DMS53 (cell line): Measurements from ENCODE around the gene PMM2.
A peak's percentile ranks its signal among the peaks of the same experiment; 100 is the strongest.

Experiments
- DNase-seq: peaks from one replicate; lab custom pipeline; 2025; lab: John Stamatoyannopoulos, UW

The PMM2 gene

DNA sequence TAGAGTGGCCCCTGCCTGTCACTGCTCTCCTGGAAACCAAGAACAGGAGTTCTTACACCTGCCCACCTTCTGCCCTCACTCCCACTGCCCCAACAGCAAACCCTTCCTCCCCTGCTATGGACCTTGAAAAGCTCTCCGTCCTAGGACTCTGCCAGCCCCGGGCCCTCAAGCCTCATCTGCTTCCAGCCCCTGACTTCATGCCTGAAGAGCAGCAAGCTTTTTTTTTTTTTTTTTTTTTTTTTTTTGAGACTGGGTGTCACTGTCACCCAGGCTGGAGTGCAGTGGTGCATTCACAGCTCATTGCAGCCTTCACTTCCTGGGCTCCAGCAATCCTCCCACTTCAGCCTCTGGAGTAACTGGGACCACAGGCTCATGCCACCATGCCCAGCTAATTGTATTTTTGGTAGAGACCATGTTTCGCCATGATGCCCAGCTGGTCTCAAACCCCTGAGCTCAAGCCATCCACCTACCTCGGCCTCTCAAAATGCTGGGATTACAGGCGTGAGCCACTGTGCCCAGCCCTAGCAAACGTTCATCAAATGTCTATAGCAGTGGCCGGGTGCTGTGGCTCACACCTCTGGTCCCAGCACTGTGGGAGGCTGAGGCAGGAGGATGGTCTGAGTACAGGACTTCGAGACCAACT, 54.2 kb downstream of the PMM2 start:
- DNase-seq = no peak

DNA sequence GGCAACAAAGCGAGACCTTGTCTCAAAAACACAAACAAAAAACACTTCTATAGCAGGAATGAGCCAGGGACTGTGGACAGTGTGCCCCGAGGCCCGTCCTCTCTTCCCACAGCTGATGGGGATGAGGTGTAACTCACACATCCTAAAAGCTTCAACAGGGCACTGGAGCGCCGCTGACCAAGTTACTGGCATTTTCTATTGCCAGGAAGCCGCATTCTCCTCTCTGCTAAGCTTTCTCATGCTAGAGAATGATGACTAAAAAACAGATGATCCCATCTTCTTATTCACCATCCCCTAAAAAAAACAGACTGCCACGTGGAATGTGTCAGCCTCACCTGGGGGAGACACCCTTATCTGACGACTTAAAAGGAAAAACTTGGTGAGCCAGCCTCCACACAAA, 54.9 kb downstream of the PMM2 start:
- DNase-seq = no peak

DNA sequence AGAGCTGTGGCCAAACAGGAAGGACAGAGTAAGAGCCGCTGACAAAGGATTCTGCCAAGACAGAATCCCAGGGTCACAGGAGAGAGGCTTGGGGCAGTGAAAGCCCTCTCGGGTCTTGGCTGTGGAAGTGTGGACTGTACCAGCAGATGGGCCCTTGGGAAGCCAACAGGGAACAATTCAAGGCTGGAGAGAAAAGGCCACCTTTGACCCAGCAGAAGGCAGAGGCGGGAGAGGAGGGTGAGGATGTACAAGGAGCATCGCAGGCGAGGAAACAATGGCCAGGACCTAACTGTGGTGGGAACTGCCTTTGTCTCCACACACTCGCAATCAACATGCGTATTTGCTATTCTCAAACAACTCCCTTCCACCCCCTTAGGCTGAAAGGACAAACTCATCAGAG, 55.5 kb downstream of the PMM2 start:
- DNase-seq = no peak

DNA sequence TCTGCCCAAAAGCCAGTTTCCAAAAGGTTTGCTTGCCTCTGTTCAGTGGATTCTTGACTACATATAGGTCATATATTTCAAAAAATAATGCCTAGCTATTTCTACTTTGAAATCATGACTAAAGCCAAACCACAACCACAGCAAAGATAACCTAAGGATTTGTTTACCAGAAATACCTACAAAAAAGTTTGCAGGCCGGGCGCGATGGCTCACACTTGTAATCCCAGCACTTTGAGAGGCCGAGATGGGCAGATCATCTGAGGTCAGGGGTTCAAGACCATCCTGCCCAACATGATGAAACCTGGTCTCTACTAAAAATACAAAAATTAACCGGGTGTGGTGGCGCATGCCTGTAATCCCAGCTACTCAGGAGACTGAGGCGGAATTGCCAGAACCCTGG, 56.0 kb downstream of the PMM2 start:
- no peak for DNase-seq

DNA sequence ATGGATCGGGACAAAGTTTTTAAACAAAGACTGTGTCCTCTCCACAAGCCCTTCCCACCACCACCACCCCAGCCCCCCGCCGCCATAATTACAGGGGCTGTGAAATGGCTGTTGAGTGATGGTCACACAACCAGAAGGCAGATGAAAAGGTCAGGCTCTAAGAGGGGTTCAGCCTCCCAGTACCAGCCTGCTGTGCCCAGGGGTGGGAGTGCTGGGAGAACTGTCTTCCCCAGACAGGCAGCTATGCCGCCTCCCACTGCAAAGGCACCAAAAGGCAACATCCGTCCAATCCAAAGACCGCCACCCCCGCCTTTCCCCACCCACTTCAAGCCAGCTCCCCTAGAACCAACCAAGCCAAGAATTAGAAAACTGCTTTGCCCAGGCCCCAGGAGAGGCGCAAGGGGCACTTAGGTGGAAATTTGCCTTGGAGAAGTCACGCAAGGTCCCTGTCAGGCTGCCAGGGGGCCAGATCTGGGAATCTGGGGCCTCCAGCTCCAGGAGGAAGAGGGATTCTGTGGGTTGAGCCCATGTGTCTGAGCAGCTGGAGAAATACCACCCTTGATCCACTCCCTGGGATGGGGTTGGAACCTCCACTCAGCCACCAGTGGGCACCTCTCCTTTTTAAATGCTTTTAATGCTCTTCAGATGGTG, 56.8 kb downstream of the PMM2 start:
- DNase-seq = no peak

DNA sequence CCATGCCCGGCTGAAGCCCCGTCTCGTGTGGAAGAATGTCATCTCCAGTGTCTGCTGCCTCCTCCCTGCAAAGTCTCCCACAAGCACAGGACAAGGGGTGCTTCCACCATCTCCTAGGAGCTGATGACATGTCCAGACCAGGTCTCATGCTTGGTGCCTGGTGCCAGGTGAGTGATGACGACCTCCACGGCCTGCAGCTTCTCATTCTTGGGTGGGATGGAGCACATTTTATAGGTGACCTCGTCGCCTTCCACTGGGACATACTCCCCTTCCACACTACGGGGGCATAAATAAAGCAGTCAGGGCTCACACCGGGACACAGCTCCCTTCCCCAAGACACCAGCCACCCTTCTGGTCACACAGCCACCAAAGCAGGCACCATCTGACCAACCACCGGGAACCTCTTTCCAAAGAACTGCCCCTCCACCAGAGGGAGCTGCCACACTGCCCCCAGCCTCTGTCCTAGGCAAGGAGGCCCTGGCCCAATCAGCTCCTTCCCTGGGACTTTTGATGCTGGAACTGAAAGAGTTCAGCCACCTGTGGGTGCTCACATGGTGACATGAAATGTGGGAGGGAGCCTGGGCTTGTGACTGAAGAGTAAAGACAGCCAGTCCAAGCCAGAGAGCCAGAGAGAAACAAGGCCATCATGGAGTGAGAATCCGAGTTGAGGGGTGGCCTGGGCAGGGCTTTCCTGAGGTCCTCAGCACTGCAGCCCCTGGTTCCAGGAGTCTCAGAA, 57.6 kb downstream of the PMM2 start:
- peak; percentile 23 for DNase-seq

DNA sequence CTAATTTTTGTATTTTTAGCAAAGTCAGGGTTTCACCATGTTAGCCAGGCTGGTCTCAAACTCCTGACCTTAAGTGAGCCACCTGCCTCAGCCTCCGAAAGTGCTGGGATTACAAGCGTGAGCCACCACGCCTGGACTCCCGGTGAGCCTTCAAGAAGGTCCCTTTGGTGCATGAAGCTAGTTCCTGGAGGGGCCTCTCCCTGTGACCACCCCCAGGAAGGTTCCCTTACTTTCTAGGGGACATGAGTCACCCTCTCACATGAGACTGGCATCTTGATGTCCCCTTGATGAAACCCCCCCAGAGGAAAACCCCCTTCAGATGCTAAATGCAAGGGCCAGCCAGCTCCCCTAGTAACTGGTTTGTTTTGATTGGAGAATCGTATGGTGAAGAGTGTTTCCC, 58.3 kb downstream of the PMM2 start:
- no peak for DNase-seq

DNA sequence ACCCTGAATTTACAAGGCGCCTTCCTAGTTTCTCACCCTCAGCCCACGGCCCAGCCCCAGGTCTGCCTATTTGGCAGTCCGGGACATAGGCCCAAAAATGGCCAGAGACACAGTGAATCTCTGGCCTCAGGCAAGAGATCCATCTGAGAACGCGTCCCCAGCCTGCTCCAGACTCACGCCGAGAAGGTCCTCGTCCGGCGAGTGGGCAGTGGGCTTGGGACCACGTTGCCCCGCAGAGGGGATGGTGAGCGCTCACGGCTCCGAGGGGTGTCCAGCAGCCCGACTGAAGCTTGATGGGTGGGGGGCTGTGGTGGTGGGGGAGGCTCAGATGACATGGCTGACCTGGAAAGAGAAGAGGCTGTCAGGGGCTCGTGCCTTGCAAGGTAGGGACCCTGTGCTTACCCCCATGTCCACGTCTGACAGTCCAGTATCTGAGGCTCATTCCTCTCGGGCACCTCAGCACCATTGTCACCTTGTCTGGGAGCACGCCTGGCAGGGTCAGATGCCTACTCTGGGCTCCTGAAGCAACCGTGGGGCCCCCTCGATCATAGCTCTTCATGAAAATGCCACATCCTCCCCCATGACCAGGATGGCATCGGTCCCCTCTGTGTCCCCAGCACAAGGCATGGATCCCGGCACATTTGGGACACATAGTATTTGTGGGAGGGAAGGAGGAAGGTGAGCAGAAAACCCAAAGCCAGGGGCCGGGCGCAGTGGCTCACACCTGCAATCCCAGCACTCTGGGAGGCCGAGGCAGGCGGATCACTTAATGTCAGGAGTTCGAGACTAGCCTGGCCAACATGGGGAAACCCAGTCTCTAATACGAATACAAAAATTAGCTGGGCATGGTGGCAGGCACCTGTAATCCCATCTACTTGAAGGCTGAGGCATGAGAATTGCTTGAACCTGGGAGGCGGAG, 61.6 kb downstream of the PMM2 start:
- no peak for DNase-seq

DNA sequence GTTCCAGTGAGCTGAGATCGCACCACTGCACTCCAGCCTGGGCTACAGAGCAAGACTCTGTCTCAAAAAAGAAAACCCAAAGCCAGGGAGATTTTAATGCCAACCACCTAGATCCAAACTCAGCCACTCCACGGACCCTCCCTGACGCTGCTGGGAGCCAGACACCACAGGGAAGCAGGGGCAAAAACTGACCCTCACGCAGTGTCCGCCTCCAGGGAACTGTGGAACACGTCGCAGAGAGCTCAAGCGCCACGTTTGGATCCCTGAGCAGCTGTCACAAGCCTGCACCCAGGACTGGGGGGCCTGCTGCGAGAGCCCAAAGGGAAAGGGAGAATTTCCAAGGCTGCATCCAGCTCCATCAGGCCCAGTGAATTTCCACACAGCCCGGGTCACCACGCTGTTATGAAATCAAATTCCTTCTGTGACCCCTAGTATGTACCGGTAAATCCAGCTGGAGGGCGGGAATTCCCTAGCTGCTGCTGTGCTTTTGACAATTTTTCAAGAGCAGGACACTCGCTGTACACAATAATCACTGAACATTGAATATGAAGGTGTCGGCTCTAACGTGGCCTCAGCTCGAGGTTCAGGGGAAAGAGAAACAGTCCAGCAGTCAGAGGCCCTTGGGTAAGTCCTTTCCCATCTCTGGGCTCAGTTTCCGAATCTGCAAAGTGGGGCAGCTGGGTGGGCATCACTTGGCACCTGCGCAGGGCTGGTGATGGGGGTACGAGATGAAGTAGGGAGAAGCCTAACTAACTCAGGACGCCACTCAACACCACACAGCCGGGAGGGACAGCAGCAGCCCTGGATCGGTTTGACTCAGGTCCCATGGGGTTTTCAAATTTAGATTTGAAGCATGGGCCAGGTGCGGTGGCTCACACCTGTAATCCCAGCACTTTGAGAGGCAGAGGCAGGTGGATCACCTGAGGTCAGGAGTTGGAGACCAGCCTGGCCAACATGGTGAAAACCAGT, 62.6 kb downstream of the PMM2 start:
- DNase-seq = no peak

DNA sequence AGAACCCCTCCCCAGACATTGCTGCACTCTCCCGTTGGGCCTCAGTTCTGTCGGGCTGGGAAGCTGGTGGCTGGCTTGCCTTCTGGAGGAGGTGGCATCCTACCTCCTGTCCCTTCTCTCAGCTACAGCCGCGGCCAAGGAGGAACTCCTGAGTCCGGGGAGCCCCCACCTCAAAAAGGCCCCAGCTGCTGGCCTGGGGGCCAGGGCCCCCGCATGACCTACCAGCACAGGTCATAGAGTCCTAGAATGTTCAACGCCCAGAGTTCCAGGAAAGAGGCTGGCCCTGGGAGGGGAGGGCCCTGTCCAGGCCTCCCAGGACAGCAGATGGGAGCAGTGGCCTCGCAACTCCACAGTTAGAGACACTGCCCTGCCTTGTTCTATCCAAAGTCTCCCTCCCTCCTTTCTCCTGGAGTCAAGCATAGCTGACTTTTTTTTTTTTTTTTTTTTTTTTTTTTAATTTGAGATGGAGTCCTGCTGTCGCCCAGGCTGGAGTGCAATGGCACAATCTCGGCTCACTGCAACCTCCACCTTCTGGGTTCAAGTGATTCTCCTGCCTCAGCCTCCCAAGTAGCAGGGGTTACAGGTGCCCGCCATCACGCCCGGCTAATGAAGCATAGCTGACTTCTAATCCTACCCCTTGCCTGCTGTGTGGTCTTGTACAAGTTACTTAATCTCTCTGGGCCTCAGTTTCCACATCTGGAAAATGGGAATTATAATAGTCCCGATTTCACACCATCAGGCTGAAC, 64.1 kb downstream of the PMM2 start:
- peak; percentile 23 for DNase-seq

DNA sequence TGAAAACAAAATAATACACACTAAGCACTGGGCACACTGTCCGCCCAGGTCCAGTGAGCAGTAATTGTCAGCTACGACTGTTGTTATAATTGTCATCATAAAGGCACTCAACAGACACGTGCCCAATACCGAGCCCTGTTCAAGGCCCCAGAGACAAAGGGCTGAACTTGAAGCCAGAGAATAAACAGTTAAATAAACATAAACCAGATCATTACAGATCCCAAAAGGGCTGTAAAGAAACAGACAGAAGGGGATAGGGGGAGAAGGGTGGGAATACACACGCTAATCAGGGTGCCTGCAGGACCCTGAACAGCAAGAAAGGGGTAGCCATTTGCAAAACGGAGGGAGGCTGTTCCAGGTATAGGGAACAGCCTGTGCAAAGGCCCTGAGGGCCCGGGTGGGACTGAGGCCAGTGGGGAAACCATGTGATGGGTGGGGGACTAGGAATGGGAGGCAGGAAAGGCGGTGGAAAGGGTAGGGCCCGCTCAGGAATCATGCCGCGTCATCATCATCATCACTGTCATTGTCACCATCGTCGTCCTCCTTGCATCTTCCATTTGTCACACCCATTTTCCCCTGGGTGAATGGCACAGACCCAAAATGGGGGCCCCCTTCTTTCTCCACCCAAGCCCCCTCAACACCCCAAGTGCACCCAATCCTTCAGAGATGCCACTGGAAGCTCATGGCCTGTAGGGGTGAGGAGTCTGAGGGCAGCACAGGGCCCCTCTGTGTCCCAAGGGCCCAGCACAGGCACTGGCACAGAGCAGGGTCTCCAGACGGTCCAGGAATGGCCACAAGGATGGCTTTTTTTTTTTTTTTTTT, 64.9 kb downstream of the PMM2 start:
- DNase-seq = no peak

DNA sequence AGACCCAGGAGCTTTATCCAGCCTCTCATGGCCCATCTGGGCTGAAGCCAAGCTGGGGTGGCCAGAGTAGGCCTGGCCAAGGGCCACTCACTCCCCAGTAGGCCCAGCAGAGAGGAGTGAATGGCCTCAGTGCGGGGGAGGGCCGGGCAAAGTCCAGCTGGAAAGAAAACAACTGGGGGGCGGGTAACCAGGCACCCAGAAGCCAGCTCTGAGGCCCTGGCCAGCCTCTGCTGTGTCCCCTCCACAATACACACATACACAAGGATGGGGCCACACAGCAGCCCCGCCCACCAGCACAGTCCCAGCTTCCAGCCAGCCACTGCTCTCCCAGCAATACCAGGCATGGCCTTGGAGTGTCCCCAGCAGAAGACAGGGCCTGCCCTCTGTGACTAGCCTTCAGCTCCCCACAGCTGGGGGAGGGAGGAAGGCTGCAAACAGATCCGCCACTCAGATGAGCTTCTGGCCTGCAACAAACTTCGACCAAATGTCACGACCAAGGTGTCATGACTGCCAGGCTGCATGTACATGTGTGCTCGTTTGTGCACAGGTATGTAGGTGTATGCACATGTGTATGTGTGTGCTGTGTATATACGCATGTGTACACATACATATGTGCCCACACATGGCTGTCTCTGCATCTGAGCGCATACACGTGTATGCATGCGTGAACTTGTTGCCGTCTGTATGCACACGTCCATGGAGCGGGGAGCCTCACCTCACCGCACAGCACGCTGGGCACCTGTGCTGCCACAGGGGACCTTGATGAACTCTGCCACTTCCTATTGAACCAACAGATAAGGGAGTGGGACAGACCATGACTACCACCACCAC, 66.2 kb downstream of the PMM2 start:
- DNase-seq = peak; percentile 70

DNA sequence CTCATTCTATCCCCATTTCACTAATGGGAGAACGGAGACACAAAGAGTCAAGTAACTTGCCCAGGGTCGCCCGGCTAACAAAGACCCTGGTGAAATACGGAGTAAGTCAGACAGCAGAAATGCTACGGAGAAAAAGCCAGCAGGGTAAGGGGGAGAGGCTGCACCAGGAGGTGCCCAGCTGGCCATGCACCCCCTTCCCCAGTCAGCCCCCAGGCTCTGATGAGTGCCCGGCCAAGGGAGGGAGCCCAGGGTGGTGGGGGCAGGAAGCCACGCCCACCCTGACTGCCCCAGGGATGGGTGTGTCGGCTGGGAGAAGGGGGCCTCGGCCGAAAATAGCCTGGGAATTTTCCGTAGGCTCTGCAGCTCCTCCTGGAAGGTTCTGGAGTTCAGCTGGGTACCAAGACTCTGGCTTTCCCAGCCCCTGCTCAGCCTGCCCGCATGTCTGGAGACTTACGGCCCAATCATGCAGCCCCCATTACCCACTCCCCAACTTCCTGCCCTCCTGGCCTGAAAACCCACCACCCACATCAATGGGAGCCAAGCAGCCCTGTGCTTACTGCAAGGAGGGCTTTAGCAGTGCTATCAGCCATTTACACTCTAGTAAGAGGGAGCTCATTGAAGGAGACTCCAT, 67.0 kb downstream of the PMM2 start:
- DNase-seq = no peak

DNA sequence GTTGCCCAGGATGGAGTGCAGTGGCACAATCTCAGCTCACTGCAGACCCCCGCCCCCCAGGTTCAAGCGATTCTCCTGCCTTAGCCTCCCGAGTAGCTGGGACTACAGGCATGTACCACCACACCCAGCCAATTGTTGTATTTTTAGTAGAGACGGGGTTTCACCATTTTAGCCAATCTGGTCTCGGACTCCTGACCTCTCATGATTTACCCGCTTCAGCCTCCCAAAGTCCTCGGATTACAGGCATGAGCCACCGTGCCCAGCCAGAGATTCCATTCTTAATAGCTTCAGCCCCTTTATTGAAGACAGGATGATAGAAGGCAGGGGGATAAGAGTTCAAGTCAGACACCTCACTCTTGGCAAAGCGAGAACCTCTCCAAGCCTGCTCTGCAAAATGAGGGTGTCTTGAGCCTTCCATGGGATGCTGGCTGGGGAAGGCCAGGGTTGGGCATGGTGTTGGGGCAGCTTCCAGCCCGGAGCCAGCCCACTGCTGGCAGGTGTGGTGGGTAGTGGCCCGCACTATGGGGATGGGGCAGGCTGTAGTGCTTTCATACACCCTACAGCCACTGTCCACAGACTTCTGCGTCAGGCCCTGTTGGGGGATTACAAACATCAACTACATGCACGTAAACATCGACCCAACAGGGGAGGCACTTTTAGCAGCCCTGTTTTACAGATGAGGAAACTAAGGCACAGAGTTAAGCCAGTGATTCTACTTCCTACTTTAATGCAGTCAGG, 67.7 kb downstream of the PMM2 start:
- DNase-seq = no peak

DNA sequence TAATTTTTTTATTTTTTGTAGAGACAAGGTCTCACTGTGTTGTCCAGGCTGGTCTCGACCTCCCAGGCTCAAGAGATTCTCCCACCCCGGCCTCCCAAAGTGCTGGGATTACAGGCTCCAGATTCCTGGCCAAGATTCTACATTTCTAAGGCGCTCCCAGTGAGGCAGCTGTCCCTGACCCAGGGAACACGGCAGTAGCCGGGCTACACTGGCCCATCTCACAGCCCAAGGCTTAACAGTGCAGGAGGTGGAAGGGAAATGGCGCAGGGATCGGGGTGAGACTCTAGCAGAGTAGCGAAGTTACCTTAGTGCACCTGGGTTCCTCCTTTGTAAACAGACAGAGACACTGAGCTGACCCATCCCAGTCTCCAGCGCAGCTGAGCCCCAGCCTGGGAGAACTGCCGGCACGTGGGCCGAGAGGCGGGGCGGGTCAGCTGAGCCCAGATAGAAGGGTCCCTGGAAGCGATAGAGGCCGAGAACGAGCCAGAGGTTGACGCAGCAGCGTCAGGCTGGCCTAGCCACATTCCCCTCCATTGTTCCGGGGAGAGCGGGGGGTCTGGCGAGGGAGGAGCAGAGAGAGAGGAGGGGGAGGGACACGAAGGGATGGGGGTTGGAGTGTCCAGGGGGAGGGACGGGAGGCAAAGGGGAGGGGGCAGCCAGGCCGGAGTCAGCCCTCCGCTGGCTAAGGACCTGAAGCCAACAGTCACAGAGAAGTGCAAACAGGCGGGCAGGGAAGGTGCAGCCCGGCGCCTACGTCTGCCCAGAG, 68.7 kb downstream of the PMM2 start:
- no peak for DNase-seq

DNA sequence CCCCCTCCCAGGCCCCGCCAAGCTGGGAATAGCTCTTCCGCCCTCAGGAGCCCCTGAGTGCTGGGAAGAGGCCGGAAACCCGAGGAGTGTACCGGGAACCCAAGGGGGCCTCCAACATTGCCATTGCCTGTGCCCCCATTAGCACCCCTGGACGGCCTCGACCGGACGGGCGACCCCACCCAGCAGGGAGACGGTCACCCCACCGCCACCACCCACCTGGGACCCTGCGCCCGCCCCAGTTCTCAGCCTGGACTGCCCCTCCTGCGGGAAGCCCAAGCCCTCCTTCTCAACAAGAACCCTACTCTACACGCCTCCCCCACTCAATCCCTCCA, 69.2 kb downstream of the PMM2 start:
- no peak for DNase-seq
